Measurements from ENCODE around the gene MED29. TPM values are rescaled to one million over a fixed set of nuclear protein-coding genes. Genes with fewer than 3 reads are reported as not detected.

MED29 gene
- total RNA-seq, 1 experiment from 2014 or later = 32.0 TPM

- RAD21 ChIA-PET (ENCODE audit: low non-redundant PET in 1 of 2, low total read pairs in 2 of 2, uncharacterized antibody in 2 of 2, unreplicated experiment in 2 of 2) = no interaction called here
- DNase-seq (ENCODE audit: low read depth, low spot score) = no peak
- ATAC-seq = no peak
- CTCF ChIA-PET = no interaction called here
- Histone ChIP-seq H3K9me2 (ENCODE audit: insufficient read depth) (no peaks in the 10 kb centered on the region), H3K27me3 (ENCODE audit: insufficient read depth, low read length) (no peaks in the 10 kb centered on the region), H3K36me3 (ENCODE audit: control insufficient read depth in 1 of 2, insufficient read depth in 2 of 2, low read length in 2 of 2) (peaks cover 2 to 21% of the 10 kb centered on the region in 2 experiments; a peak in 2 of 4 replicates), H4K20me1 (ENCODE audit: insufficient read depth) (peaks cover 3% of the 10 kb centered on the region; the same call in 1 of the 2 replicates), H3K9ac (ENCODE audit: low read length) (no peak overlapping the region), H3K4me3 (replicated peaks in 1 of 2; ENCODE audit: low read depth in 1 of 2, low read length in 2 of 2) (no peak overlapping the region), H3K9me3 (ENCODE audit: control insufficient read depth in 1 of 2, insufficient read depth in 1 of 2, low read depth in 1 of 2, low read length in 2 of 2) (no peaks in the 10 kb centered on the region; a peak in 1 of 4 replicates), H3K79me2 (ENCODE audit: insufficient read depth, low read length) (peaks cover 88% of the 10 kb centered on the region), H3K4me1 (ENCODE audit: control insufficient read depth in 1 of 2, insufficient read depth in 2 of 2, low read length in 2 of 2) (peaks cover 6 to 28% of the 10 kb centered on the region in 2 experiments), H3K27ac (ENCODE audit: low read depth, low read length) (no peak overlapping the region), H2AFZ (ENCODE audit: low read depth, low read length, poor library complexity, severe bottlenecking) (no peak overlapping the region), H3K4me2 (ENCODE audit: low read length) (peak overlapping the region; percentile 78; the same call in 1 of the 2 replicates)
- intact Hi-C loops (cut with micrococcal nuclease) = no loop called here
- TF ChIP-seq, protein P1, sequence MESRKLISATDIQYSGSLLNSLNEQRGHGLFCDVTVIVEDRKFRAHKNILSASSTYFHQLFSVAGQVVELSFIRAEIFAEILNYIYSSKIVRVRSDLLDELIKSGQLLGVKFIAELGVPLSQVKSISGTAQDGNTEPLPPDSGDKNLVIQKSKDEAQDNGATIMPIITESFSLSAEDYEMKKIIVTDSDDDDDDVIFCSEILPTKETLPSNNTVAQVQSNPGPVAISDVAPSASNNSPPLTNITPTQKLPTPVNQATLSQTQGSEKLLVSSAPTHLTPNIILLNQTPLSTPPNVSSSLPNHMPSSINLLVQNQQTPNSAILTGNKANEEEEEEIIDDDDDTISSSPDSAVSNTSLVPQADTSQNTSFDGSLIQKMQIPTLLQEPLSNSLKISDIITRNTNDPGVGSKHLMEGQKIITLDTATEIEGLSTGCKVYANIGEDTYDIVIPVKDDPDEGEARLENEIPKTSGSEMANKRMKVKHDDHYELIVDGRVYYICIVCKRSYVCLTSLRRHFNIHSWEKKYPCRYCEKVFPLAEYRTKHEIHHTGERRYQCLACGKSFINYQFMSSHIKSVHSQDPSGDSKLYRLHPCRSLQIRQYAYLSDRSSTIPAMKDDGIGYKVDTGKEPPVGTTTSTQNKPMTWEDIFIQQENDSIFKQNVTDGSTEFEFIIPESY (IDR thresholded peaks at IDR 0.05; ENCODE audit: extremely low read depth, insufficient replicate concordance, low read length) = no peak
- TF ChIP-seq POLR2AphosphoS5 (IDR thresholded peaks at IDR 0.05; ENCODE audit: low read depth, low read length) = no peak
- TF ChIP-seq YY1 (IDR thresholded peaks at IDR 0.05; ENCODE audit: extremely low read depth, insufficient replicate concordance, low read depth, low read length) = no peak
- no TSS peak for BruUV-seq (replicated peaks)
- POLR2A ChIA-PET = interaction anchor here (1.0 kb wide), 1 partner anchor 12 kb away, joined by 3 read pairs; the partner anchor contains the start of gene RPS16
These were observed 57.1 kb downstream of the MED29 start for GRCh38 chr19:39448271-39448670.

- CTCF ChIA-PET = no interaction called here
- TF ChIP-seq ZNF274 (IDR thresholded peaks at IDR 0.05; ENCODE audit: low read depth, low read length) (no peak), TCF7L2 (IDR thresholded peaks at IDR 0.05; ENCODE audit: borderline replicate concordance, extremely low read depth, insufficient read depth, insufficient read length) (no peak), JUND (IDR thresholded peaks at IDR 0.05) (no peak), YY1 (IDR thresholded peaks at IDR 0.05; ENCODE audit: extremely low read depth, insufficient replicate concordance, low read depth, low read length) (no peak), MAX (IDR thresholded peaks at IDR 0.05) (no peak), SRF (IDR thresholded peaks at IDR 0.05; ENCODE audit: low read depth) (no peak)
- TF ChIP-seq, protein P1 (IDR thresholded peaks at IDR 0.05; ENCODE audit: extremely low read depth, insufficient replicate concordance, low read length) = no peak
These were observed 58.1 kb downstream of the MED29 start for GRCh38 chr19:39449116-39449797.

More at GRCh38 chr19:39449116-39449797, 58.1 kb downstream of the MED29 start:
- ATAC-seq = no peak
- no peak overlapping the region for H3K27ac ChIP-seq (ENCODE audit: low read depth, low read length)
- H3K36me3 ChIP-seq (ENCODE audit: control insufficient read depth in 1 of 2, insufficient read depth in 2 of 2, low read length in 2 of 2) = peaks cover 7 to 24% of the 10 kb centered on the region in 2 experiments; a peak in 3 of 4 replicates
- no peaks in the 10 kb centered on the region for H3K9me3 ChIP-seq (ENCODE audit: control insufficient read depth in 1 of 2, insufficient read depth in 1 of 2, low read depth in 1 of 2, low read length in 2 of 2)
- H3K4me3 ChIP-seq (replicated peaks in 1 of 2; ENCODE audit: low read depth in 1 of 2, low read length in 2 of 2) = no peak overlapping the region
- peaks cover 6 to 24% of the 10 kb centered on the region in 2 experiments for H3K4me1 ChIP-seq (ENCODE audit: control insufficient read depth in 1 of 2, insufficient read depth in 2 of 2, low read length in 2 of 2)
- POLR2A ChIA-PET = no interaction called here
- intact Hi-C loops (cut with micrococcal nuclease) = no loop called here
- no peak overlapping the region for H3K9ac ChIP-seq (ENCODE audit: low read length)
- no peaks in the 10 kb centered on the region for H3K27me3 ChIP-seq (ENCODE audit: insufficient read depth, low read length)
- H3K9me2 ChIP-seq (ENCODE audit: insufficient read depth) = no peaks in the 10 kb centered on the region
- no peak overlapping the region for H3K4me2 ChIP-seq (ENCODE audit: low read length)
- BruUV-seq (replicated peaks) = no TSS peak
- peaks cover 96% of the 10 kb centered on the region for H3K79me2 ChIP-seq (ENCODE audit: insufficient read depth, low read length)
- peaks cover 3% of the 10 kb centered on the region; the same call in 1 of the 2 replicates for H4K20me1 ChIP-seq (ENCODE audit: insufficient read depth)
- H2AFZ ChIP-seq (ENCODE audit: low read depth, low read length, poor library complexity, severe bottlenecking) = no peak overlapping the region
- RAD21 ChIA-PET (ENCODE audit: low non-redundant PET in 1 of 2, low total read pairs in 2 of 2, uncharacterized antibody in 2 of 2, unreplicated experiment in 2 of 2) = no interaction called here
- no peak for DNase-seq (ENCODE audit: low read depth, low spot score)
